Measurements from ENCODE around the gene AK9. TPM values are rescaled to one million over a fixed set of nuclear protein-coding genes. Genes with fewer than 3 reads are reported as not detected.

Gene AK9
- polyA plus RNA-seq, 1 of the 3 experiments (the other 2 are of a cell fraction) = 0.76 TPM

DNA sequence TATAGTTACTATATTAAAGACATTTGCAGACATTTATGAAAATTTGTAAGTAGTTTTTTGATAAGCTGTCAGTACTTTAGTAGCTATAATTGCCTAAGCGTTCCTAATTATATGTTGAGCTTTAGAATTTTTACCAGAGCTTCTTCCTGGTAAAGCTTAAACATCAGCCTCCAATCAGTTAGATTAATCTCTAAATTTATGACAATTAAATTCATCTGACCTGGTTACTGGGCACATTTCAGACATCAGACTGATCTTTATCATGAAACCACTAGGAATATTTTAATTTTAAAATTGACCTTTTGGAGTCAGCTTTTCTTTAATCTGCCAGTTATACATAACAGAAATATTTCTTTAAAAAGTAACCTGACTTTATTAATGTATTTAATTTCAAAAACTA lies 23.6 kb upstream of the AK9 start:
- TF ChIP-seq MEF2A (IDR thresholded peaks at IDR 0.05; ENCODE audit: borderline replicate concordance, low read depth) = no peak
- TF ChIP-seq TEAD4 (IDR thresholded peaks at IDR 0.05; ENCODE audit: borderline replicate concordance, insufficient read depth) = peak; percentile 22; the same call in 1 of the 2 replicates
- TF ChIP-seq, protein P1, sequence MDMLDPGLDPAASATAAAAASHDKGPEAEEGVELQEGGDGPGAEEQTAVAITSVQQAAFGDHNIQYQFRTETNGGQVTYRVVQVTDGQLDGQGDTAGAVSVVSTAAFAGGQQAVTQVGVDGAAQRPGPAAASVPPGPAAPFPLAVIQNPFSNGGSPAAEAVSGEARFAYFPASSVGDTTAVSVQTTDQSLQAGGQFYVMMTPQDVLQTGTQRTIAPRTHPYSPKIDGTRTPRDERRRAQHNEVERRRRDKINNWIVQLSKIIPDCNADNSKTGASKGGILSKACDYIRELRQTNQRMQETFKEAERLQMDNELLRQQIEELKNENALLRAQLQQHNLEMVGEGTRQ (IDR thresholded peaks at IDR 0.05; ENCODE audit: borderline replicate concordance, low read depth, low read length) = no peak
- no peak for TF ChIP-seq JUND (IDR thresholded peaks at IDR 0.05)
- TF ChIP-seq NFIC (IDR thresholded peaks at IDR 0.05; ENCODE audit: borderline replicate concordance) = no peak
- TF ChIP-seq SIN3A (IDR thresholded peaks at IDR 0.05; ENCODE audit: borderline replicate concordance, low read depth, low read length) = no peak
- no peak for TF ChIP-seq TAF1 (IDR thresholded peaks at IDR 0.05; ENCODE audit: borderline replicate concordance, low read depth, low read length)
- no peak for TF ChIP-seq SMC3 (IDR thresholded peaks at IDR 0.05; ENCODE audit: low read depth, low read length)
- no peak for TF ChIP-seq RFX5 (IDR thresholded peaks at IDR 0.05; ENCODE audit: low read length)
- TF ChIP-seq GATA2 (CRISPR knock-in tag; IDR thresholded peaks at IDR 0.05) = peak; percentile 50
- no peak for TF ChIP-seq NRF1 (IDR thresholded peaks at IDR 0.05; ENCODE audit: low read depth, low read length)
- no peak for TF ChIP-seq FOXJ3 (CRISPR knock-in tag; IDR thresholded peaks at IDR 0.05)
- TF ChIP-seq EZH2phosphoT487 (IDR thresholded peaks at IDR 0.05; ENCODE audit: borderline replicate concordance, low read depth) = no peak
- TF ChIP-seq GABPA (IDR thresholded peaks at IDR 0.05; ENCODE audit: low read depth) = no peak
- no peak for TF ChIP-seq FOXM1 (IDR thresholded peaks at IDR 0.05; ENCODE audit: low read depth)
- TF ChIP-seq RAD21 (IDR thresholded peaks at IDR 0.05; ENCODE audit: low read length) = no peak
- TF ChIP-seq, protein P2, sequence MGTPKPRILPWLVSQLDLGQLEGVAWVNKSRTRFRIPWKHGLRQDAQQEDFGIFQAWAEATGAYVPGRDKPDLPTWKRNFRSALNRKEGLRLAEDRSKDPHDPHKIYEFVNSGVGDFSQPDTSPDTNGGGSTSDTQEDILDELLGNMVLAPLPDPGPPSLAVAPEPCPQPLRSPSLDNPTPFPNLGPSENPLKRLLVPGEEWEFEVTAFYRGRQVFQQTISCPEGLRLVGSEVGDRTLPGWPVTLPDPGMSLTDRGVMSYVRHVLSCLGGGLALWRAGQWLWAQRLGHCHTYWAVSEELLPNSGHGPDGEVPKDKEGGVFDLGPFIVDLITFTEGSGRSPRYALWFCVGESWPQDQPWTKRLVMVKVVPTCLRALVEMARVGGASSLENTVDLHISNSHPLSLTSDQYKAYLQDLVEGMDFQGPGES (IDR thresholded peaks at IDR 0.05; ENCODE audit: low read depth, low read length) = no peak
- TF ChIP-seq, protein P3, sequence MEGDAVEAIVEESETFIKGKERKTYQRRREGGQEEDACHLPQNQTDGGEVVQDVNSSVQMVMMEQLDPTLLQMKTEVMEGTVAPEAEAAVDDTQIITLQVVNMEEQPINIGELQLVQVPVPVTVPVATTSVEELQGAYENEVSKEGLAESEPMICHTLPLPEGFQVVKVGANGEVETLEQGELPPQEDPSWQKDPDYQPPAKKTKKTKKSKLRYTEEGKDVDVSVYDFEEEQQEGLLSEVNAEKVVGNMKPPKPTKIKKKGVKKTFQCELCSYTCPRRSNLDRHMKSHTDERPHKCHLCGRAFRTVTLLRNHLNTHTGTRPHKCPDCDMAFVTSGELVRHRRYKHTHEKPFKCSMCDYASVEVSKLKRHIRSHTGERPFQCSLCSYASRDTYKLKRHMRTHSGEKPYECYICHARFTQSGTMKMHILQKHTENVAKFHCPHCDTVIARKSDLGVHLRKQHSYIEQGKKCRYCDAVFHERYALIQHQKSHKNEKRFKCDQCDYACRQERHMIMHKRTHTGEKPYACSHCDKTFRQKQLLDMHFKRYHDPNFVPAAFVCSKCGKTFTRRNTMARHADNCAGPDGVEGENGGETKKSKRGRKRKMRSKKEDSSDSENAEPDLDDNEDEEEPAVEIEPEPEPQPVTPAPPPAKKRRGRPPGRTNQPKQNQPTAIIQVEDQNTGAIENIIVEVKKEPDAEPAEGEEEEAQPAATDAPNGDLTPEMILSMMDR (IDR thresholded peaks at IDR 0.05) = no peak
- TF ChIP-seq, protein P4, sequence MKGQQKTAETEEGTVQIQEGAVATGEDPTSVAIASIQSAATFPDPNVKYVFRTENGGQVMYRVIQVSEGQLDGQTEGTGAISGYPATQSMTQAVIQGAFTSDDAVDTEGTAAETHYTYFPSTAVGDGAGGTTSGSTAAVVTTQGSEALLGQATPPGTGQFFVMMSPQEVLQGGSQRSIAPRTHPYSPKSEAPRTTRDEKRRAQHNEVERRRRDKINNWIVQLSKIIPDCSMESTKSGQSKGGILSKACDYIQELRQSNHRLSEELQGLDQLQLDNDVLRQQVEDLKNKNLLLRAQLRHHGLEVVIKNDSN (IDR thresholded peaks at IDR 0.05; ENCODE audit: borderline replicate concordance, low read depth) = no peak
- TF ChIP-seq, protein P5, sequence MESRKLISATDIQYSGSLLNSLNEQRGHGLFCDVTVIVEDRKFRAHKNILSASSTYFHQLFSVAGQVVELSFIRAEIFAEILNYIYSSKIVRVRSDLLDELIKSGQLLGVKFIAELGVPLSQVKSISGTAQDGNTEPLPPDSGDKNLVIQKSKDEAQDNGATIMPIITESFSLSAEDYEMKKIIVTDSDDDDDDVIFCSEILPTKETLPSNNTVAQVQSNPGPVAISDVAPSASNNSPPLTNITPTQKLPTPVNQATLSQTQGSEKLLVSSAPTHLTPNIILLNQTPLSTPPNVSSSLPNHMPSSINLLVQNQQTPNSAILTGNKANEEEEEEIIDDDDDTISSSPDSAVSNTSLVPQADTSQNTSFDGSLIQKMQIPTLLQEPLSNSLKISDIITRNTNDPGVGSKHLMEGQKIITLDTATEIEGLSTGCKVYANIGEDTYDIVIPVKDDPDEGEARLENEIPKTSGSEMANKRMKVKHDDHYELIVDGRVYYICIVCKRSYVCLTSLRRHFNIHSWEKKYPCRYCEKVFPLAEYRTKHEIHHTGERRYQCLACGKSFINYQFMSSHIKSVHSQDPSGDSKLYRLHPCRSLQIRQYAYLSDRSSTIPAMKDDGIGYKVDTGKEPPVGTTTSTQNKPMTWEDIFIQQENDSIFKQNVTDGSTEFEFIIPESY (IDR thresholded peaks at IDR 0.05; ENCODE audit: borderline replicate concordance, low read depth) = no peak
- peak; percentile 64; the same call in 1 of the 2 replicates for TF ChIP-seq RCOR1 (IDR thresholded peaks at IDR 0.05; ENCODE audit: low read length)
- peak in 1 of 2 experiments; percentile 51; a peak in 1 of 4 replicates for TF ChIP-seq EP300 (IDR thresholded peaks at IDR 0.05; ENCODE audit: borderline replicate concordance in 1 of 2, low read depth in 1 of 2, low read length in 1 of 2)
- no peak for TF ChIP-seq YY1 (IDR thresholded peaks at IDR 0.05; ENCODE audit: low read depth)
- TF ChIP-seq, protein P6, sequence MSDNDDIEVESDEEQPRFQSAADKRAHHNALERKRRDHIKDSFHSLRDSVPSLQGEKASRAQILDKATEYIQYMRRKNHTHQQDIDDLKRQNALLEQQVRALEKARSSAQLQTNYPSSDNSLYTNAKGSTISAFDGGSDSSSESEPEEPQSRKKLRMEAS (IDR thresholded peaks at IDR 0.05; ENCODE audit: low read depth) = no peak
- Histone ChIP-seq H3K4me1 (ENCODE audit: control insufficient read depth in 1 of 2, insufficient read depth in 2 of 2, low read depth in 1 of 2, low read length in 1 of 2) (peaks cover 0 to 22% of the 10 kb centered on the region in 2 experiments; a peak in 2 of 4 replicates), H3K27ac (ENCODE audit: low read depth in 2 of 2, low read length in 1 of 2) (peak overlapping the region in 1 of 2 experiments; percentile 32; a peak in 1 of 4 replicates), H3K79me2 (ENCODE audit: insufficient read depth) (no peaks in the 10 kb centered on the region), H4K20me1 (ENCODE audit: insufficient read depth) (no peaks in the 10 kb centered on the region), H3K4me2 (no peak overlapping the region), H3F3A (replicated peaks; ENCODE audit: insufficient read depth) (no peaks in the 10 kb centered on the region), H3K9me3 (no peaks in the 10 kb centered on the region), H3K27me3 (ENCODE audit: insufficient read depth) (no peaks in the 10 kb centered on the region), H3K9me2 (no peaks in the 10 kb centered on the region), H3K4me3 (ENCODE audit: low read depth in 2 of 2, low read length in 1 of 2) (no peak overlapping the region), H2AFZ (ENCODE audit: low read depth) (no peak overlapping the region), H3K36me3 (replicated peaks in 1 of 2; ENCODE audit: control insufficient read depth in 1 of 2, insufficient read depth in 2 of 2, low read length in 1 of 2) (peaks cover 0 to 1% of the 10 kb centered on the region in 2 experiments), H3K9ac (no peak overlapping the region)
- CTCF ChIA-PET = interaction anchor here (1.1 to 7.8 kb wide), 4 partner anchors 10 to 677 kb away, joined by 4 to 57 read pairs (median 10); no protein-coding TSS in a partner anchor
- peak; percentile 35 for DNase-seq
- POLR2A ChIA-PET = no interaction called here
- 20% methylated on average over 1 of the region's 1 CpG for WGBS (ENCODE audit: low lambda C conversion rate)
